Lung (tissue), 12 donors: ENCODE results near the gene NRCAM. TPM values are rescaled to one million over a fixed set of nuclear protein-coding genes. Genes with fewer than 3 reads are reported as not detected.
A peak's percentile ranks its signal among the peaks of the same experiment; 100 is the strongest.

Source experiments
- ATAC-seq: fragments of 200-7000 bp; cut with Tn5 transposase; one replicate; pipeline ENCODE4 v1.9.1; 2020; ENCODE audit warnings: moderate number of reproducible peaks; ENCODE audit not compliant: insufficient read depth, low FRiP score
- DNase-seq, 3 donors: peaks; one replicate each; pipeline ENCODE4 v3.0.0-alpha.2; 2013 to 2017
- H3K27ac ChIP-seq, 2 donors: one replicate each; pipeline ENCODE4 v1.5.1; 2013; ENCODE audit warnings: mild to moderate bottlenecking in 2 of 2, moderate library complexity in 2 of 2, control low read depth in 1 of 2, inconsistent platforms in 1 of 2, low read depth in 1 of 2, low read length in 1 of 2
- H3K27me3 ChIP-seq, 3 donors: one replicate each; pipeline ENCODE4 v1.5.1; 2013; ENCODE audit warnings: low read length in 2 of 3; ENCODE audit not compliant: control insufficient read depth in 3 of 3, insufficient read depth in 3 of 3
- H3K36me3 ChIP-seq, 4 donors: one replicate each; pipeline ENCODE4 v1.5.1; 2013; ENCODE audit warnings: low read length in 4 of 4, mild to moderate bottlenecking in 1 of 4, moderate library complexity in 1 of 4; ENCODE audit not compliant: control insufficient read depth in 4 of 4, insufficient read depth in 4 of 4
- H3K4me1 ChIP-seq, 5 donors: one replicate each; pipeline ENCODE4 v1.5.1; 2013; ENCODE audit warnings: low read length in 5 of 5, mild to moderate bottlenecking in 2 of 5, moderate library complexity in 1 of 5; ENCODE audit not compliant: control insufficient read depth in 5 of 5, insufficient read depth in 5 of 5
- H3K4me3 ChIP-seq: one replicate; pipeline ENCODE4 v1.5.1; 2013; ENCODE audit warnings: mild to moderate bottlenecking, control low read depth, moderate library complexity
- H3K9ac ChIP-seq, 2 donors: one replicate each; pipeline ENCODE4 v1.5.1; 2013; ENCODE audit warnings: low read length in 2 of 2, control low read depth in 1 of 2; ENCODE audit not compliant: insufficient read depth in 1 of 2
- H3K9me3 ChIP-seq, 4 donors: one replicate each; pipeline ENCODE4 v1.5.1; 2013; ENCODE audit warnings: low read length in 3 of 4, mild to moderate bottlenecking in 1 of 4, moderate library complexity in 1 of 4; ENCODE audit not compliant: control insufficient read depth in 4 of 4, insufficient read depth in 3 of 4
- CTCF ChIP-seq: IDR thresholded peaks from 2 replicates; pipeline ENCODE4 v1.5.1; 2012; ENCODE audit warnings: mild to moderate bottlenecking; ENCODE audit errors: control extremely low read depth, extremely low read depth
- WGBS, 2 donors: extraction: QIAGEN DNeasy Blood & Tissue Kit; methylation state at CpG; one replicate each; pipeline ENCODE4 v1.1.7; 2013; 5-methylcytosine and 5-hydroxymethylcytosine counted together
- polyA plus RNA-seq, 2 donors: library from polyadenylated mRNA; stranded (reverse); fragments of 200-250 nt; gene quantifications; one replicate each; pipeline ENCODE4 v1.2.1, GENCODE V29; 2013
- total RNA-seq, 2 donors: library from RNA; depleted of rRNA in 1 of 2; stranded (reverse); fragments of >200 nt in 1 of 2; gene quantifications; one replicate each; pipeline ENCODE4 v1.2.1, GENCODE V29; 2014 to 2021
- donor health status: control.
- donor health status: control.
- donor health status: Bipolar disorder and iron deficiency.
- donor health status: healthy.
- donor health status: DM: yes; HTN: yes; CAD: no.

Gene NRCAM
- total and polyA plus RNA-seq, 4 donors: 2.5 to 32.4 (median 11.0) TPM

DNA sequence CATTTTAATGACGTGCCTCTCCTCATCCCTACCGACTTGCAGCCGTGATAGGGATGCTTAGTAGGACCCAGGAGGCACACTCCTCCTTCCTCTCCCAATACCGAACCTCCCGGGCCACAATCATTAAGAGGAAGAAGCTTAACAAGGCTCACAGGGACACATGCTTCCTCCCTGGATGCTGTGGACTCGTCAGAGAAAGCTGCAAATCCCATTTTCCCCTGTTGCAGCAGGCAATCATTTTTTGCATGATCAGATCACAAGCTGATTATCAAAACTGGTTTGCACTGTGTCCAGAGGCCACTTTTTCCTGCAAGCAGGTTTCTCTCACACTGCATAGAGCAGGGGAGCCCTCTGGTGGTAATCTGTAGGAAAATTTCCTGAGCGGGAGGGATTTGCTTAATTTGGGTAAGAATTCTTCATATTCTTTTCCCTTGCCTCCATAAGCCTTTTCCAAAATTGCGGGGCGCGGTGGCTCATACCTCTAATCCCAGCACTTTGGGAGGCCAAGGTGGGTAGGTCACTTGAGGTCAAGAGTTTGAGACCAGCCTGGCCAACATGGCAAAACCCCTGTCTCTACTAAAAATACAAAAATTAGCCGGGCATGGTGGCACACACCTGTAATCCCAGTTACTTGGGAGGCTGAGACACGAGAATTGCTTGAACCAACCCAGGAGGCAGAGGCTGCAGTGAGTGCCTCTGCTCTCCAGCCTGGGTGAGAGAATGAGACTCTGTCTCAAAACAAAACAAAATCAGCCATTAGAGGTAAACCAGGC lies 310.0 kb downstream of the NRCAM start:
- WGBS, 2 donors: 13 to 15% methylated on average over 12 of the region's 12 CpGs

DNA sequence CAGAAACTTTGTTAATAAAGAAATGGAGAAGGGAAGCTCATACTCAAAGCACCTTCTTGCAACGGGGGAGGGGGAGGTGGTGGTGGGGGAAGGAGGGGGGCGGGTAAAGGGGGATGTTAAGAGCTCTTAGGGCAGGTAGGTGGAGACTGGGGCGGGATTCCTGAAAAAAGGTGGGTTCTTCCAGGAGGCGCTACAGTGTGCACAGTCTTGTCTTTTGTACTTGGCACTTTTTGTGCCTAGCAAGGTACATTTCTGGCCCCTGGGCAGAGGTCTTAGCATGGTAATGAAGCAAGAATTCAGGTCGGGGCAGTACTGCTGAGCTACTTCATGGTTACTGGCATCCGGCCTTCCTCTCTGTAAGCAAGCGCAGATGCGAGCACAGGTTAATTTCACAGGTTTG lies 310.8 kb downstream of the NRCAM start:
- Histone ChIP-seq H3K9ac (no peak overlapping the region), H3K9me3 (no peaks in the 10 kb centered on the region), H3K27ac (no peak overlapping the region), H3K36me3 (no peaks in the 10 kb centered on the region), H3K4me3 (no peak overlapping the region), H3K4me1 (peaks cover 0 to 20% (median 2%) of the 10 kb centered on the region in 5 donors), H3K27me3 (no peaks in the 10 kb centered on the region)
- DNase-seq (no peak), ATAC-seq (no peak)
- no peak for TF ChIP-seq CTCF
- WGBS, 2 donors: 73 to 74% methylated on average over 8 of the region's 8 CpGs

More for the DNA sequence above, 310.0 kb downstream of the NRCAM start:
- H3K4me1 ChIP-seq: peaks cover 0 to 20% (median 2%) of the 10 kb centered on the region in 5 donors
- no peak overlapping the region for H3K4me3 ChIP-seq
- DNase-seq: peak; percentile 83 to 91 (median 91)
- H3K36me3 ChIP-seq: no peaks in the 10 kb centered on the region
- no peaks in the 10 kb centered on the region for H3K27me3 ChIP-seq
- no peak overlapping the region for H3K27ac ChIP-seq
- no peak overlapping the region for H3K9ac ChIP-seq
- peak; percentile 74 for TF ChIP-seq CTCF
- H3K9me3 ChIP-seq: no peaks in the 10 kb centered on the region
- ATAC-seq: peak; percentile 71

DNA sequence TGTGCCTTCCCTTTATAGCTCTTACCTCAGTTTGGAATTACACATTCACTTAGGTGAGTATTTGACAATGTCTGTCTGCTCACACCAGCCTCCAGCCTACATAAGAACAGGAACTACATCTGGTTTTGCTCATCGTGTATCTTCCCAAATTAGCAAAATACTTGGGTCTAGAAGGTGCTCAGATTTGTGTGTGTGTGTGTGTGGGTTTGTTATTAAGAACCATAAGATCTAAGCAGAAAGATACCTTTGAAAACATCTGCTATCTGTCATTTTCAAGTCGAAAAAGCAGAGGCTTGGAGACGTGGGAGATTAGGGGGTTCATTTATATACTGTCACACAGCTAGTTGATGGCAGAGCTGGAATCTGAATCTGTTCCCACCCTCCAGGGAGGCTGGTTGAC lies 311.3 kb downstream of the NRCAM start:
- Histone ChIP-seq H3K9me3 (no peaks in the 10 kb centered on the region), H3K27ac (no peak overlapping the region), H3K36me3 (no peaks in the 10 kb centered on the region), H3K27me3 (no peaks in the 10 kb centered on the region), H3K9ac (no peak overlapping the region), H3K4me1 (peaks cover 0 to 18% (median 2%) of the 10 kb centered on the region in 5 donors), H3K4me3 (no peak overlapping the region)
- WGBS, 2 donors: 47 to 61% methylated on average over 3 of the region's 3 CpGs
- ATAC-seq (no peak), DNase-seq (no peak)
- TF ChIP-seq CTCF: no peak
